ENCODE results near the gene B3GNT9.
"Not testable (repeated sequence)": the region's sequence is repeated elsewhere in the genome, so short reads cannot be mapped to it uniquely, and the experiment has no call there.

Gene B3GNT9

DNA sequence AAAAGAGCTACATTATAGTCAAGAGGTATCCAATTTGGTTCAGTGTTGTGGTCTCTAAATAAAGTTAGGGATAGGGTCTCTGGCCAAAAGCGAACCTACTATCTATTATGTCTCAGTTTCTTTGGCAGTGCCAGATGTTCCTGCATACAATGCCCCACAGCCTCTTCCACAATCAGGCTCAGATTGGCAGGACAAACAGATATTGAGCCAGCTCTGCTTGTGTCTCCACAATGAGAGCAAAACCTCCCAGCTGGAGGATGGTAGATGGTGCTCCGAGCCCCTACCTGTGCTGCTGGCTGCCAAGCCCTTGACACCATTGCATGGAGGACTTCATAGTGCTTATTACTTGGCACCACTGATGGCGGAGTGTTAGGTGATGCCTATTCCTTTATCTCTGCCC, 21.4 kb downstream of the B3GNT9 start:
- WGBS (ENCODE audit: insufficient coverage, insufficient read length) = no CpG with 5 or more reads among the region's 3 CpGs
- Histone ChIP-seq H3K36me3 (ENCODE audit: control insufficient read depth, insufficient read depth, low read length) (peaks cover 9% of the 10 kb centered on the region; the same call in 1 of the 2 replicates), H3K27ac (ENCODE audit: low read length) (no peak overlapping the region), H3K4me1 (ENCODE audit: control insufficient read depth, insufficient read depth, low read length) (no peaks in the 10 kb centered on the region), H3K4me3 (ENCODE audit: low read length) (no peak overlapping the region), H3K9me3 (ENCODE audit: control insufficient read depth, insufficient read depth, low read length) (no peaks in the 10 kb centered on the region), H3K27me3 (ENCODE audit: control insufficient read depth, insufficient read depth, low read length) (no peaks in the 10 kb centered on the region)
- no peak for DNase-seq (ENCODE audit: low read depth, low spot score)

DNA sequence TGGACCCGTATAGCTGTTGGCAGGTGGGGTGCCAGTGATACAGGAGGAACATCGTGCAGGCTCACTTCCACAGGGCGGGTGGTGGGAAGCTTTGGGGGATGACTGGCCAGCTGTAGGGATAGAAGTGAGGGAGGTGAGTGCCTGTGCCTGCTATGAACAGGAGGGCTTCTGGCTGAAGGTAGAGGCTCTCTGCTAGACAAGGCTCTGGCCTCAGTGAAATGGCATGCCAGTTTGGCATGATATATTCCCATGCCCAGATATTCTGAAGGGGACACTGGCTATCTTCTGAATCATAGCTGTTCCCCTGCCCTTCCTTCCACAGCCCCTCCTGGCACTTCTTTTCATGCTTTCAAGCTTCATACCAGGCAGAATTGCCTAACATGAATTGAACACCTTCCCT, 21.9 kb downstream of the B3GNT9 start:
- Histone ChIP-seq H3K9me3 (ENCODE audit: control insufficient read depth, insufficient read depth, low read length) (no peaks in the 10 kb centered on the region), H3K36me3 (ENCODE audit: control insufficient read depth, insufficient read depth, low read length) (peaks cover 7% of the 10 kb centered on the region; the same call in 1 of the 2 replicates), H3K4me3 (ENCODE audit: low read length) (no peak overlapping the region), H3K27ac (ENCODE audit: low read length) (no peak overlapping the region), H3K27me3 (ENCODE audit: control insufficient read depth, insufficient read depth, low read length) (no peaks in the 10 kb centered on the region), H3K4me1 (ENCODE audit: control insufficient read depth, insufficient read depth, low read length) (no peaks in the 10 kb centered on the region)
- DNase-seq (ENCODE audit: low read depth, low spot score) = no peak
- WGBS (ENCODE audit: insufficient coverage, insufficient read length) = no CpG with 5 or more reads among the region's 3 CpGs

DNA sequence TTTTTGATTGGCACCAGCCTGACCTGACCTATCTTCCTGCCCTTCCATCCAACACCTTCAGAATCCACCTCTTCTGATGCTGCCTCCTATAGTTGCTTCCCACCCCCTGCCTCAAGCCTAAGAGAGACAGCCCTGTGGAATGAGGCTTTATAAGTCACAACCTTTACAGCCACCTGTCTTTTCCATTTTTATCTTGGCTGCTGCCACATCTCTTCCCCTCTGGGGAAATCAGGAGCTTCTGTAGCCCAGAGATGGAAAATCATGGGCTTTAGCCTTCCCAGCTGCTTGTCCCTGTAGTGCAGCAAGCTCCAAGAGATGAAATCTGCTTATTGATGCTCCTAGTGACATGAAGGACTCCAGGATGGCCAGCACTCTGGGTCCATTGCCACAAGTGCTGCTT, 22.4 kb downstream of the B3GNT9 start:
- H3K27me3 ChIP-seq (ENCODE audit: control insufficient read depth, insufficient read depth, low read length) = no peaks in the 10 kb centered on the region
- H3K4me1 ChIP-seq (ENCODE audit: control insufficient read depth, insufficient read depth, low read length) = no peaks in the 10 kb centered on the region
- DNase-seq (ENCODE audit: low read depth, low spot score) = no peak
- H3K36me3 ChIP-seq (ENCODE audit: control insufficient read depth, insufficient read depth, low read length) = peaks cover 6% of the 10 kb centered on the region; the same call in 1 of the 2 replicates
- H3K4me3 ChIP-seq (ENCODE audit: low read length) = no peak overlapping the region
- no peaks in the 10 kb centered on the region for H3K9me3 ChIP-seq (ENCODE audit: control insufficient read depth, insufficient read depth, low read length)
- no peak overlapping the region for H3K27ac ChIP-seq (ENCODE audit: low read length)

DNA sequence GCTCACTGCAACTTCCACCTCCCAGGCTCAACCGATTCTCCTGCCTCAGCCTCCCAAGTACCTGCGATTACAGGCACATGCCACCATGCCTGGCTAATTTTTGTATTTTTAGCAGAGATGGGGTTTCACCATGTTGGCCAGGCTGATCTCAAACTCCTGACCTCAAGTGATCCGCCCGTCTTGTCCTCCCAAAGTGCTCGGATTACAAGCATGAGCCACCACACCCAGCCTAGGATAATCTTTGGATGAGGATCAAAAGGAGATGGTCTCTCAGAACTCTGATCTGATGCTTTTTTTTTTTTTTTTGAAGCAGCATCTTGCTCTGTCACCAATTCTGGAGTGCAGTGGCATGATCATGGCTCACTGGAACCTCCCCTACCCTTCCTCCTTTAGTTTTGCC, 28.0 kb downstream of the B3GNT9 start:
- DNase-seq (ENCODE audit: low read depth, low spot score) = not testable (repeated sequence)
- WGBS (ENCODE audit: insufficient coverage, insufficient read length) = no CpG with 5 or more reads among the region's 5 CpGs

DNA sequence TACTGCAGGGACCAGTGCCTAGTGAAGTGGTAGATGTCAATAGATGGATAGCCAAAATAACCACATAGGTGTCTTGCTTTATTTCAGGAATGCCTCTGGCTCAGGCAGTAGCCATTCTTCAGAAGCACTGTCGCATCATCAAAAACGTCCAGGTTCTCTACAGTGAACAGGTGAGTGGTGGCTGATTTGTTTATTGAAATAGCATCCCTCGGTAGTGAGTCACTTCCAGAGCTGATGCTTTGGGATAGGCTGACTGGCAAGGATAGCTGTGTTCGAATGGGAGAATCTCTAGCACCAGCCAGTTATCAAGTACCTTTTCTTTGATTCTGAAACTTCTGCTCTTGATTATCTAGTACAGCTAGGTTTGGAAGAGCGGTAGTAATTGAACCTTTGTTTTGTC, 30.8 kb downstream of the B3GNT9 start:
- Histone ChIP-seq H3K4me3 (ENCODE audit: low read length) (no peak overlapping the region), H3K27ac (ENCODE audit: low read length) (no peak overlapping the region), H3K4me1 (ENCODE audit: control insufficient read depth, insufficient read depth, low read length) (no peaks in the 10 kb centered on the region), H3K9me3 (ENCODE audit: control insufficient read depth, insufficient read depth, low read length) (no peaks in the 10 kb centered on the region), H3K27me3 (ENCODE audit: control insufficient read depth, insufficient read depth, low read length) (no peaks in the 10 kb centered on the region), H3K36me3 (ENCODE audit: control insufficient read depth, insufficient read depth, low read length) (no peaks in the 10 kb centered on the region)
- WGBS (ENCODE audit: insufficient coverage, insufficient read length) = no CpG with 5 or more reads among the region's 5 CpGs
- DNase-seq (ENCODE audit: low read depth, low spot score) = no peak

More for the DNA sequence above, 28.0 kb downstream of the B3GNT9 start:
- H3K36me3 ChIP-seq (ENCODE audit: control insufficient read depth, insufficient read depth, low read length); H3K27me3 ChIP-seq (ENCODE audit: control insufficient read depth, insufficient read depth, low read length); H3K9me3 ChIP-seq (ENCODE audit: control insufficient read depth, insufficient read depth, low read length); H3K4me1 ChIP-seq (ENCODE audit: control insufficient read depth, insufficient read depth, low read length); H3K27ac ChIP-seq (ENCODE audit: low read length); H3K4me3 ChIP-seq (ENCODE audit: low read length): not testable (repeated sequence)

DNA sequence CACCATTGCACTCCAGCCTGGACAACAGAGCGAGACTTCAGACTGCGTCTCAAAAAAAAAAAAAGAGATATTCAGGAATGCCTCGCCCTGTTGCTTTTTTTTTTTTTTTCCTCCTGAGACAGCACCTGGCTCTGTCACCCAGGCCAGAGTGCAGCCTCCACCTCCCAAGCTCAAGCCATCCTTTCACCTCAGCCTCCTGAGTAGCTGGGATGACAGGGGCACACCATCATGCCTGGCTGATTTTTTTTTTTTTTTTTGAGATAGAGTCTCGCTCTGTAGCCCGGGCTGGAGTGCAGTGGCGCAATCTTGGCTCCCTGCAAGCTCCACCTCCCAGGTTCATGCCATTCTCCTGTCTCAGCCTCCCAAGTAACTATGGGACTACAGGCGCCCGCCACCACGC, 33.1 kb downstream of the B3GNT9 start:
- H3K27me3 ChIP-seq (ENCODE audit: control insufficient read depth, insufficient read depth, low read length) = no peaks in the 10 kb centered on the region
- H3K27ac ChIP-seq (ENCODE audit: low read length) = no peak overlapping the region
- DNase-seq (ENCODE audit: low read depth, low spot score) = no peak
- no CpG with 5 or more reads among the region's 9 CpGs for WGBS (ENCODE audit: insufficient coverage, insufficient read length)
- H3K9me3 ChIP-seq (ENCODE audit: control insufficient read depth, insufficient read depth, low read length) = no peaks in the 10 kb centered on the region
- no peaks in the 10 kb centered on the region for H3K4me1 ChIP-seq (ENCODE audit: control insufficient read depth, insufficient read depth, low read length)
- no peaks in the 10 kb centered on the region for H3K36me3 ChIP-seq (ENCODE audit: control insufficient read depth, insufficient read depth, low read length)
- no peak overlapping the region for H3K4me3 ChIP-seq (ENCODE audit: low read length)

DNA sequence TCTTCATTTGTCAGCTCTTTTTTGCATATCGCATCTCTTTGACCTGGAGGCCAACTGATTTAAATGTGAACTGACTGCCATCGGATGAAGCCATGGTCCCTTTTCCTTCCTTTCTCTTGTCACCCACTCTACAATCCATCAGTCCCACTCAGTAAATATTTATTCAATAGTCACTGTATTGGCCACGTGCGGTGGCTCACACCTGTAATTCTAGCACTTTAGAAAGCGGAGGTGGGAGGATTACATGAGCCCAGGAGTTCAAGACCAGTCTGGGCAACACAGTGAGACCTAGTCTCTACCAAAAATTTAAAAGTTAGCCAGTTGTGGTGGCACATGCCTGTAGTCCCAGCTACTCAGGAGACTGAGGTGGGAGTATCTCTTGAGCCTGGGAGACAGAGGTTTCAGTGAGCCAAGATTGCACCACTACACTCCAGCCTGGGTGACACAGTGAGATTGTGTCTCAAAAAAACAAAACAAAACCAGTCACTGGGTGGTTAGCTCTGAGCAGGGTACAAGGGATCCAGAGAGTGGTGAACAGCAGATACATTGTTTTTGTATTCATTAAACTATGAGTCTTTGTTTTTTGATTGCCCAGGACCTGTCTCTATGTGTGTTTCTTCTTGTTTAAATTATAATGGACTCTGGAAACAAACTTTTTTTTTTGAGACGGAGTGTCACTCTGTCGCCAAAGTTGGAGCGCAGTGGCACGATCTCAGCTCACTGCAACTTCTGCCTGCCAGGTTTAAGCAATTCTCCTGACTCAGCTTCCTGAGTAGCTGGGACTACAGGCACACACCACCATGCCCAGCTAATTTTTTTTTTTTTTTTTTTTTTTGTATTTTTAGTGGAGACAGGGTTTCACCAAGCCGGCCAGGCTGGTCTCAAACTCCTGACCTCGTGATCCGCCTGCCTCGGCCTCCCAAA, 34.1 kb downstream of the B3GNT9 start:
- Histone ChIP-seq H3K4me3 (ENCODE audit: low read length) (no peak overlapping the region), H3K36me3 (ENCODE audit: control insufficient read depth, insufficient read depth, low read length) (no peaks in the 10 kb centered on the region), H3K27me3 (ENCODE audit: control insufficient read depth, insufficient read depth, low read length) (no peaks in the 10 kb centered on the region), H3K9me3 (ENCODE audit: control insufficient read depth, insufficient read depth, low read length) (no peaks in the 10 kb centered on the region), H3K27ac (ENCODE audit: low read length) (no peak overlapping the region), H3K4me1 (ENCODE audit: control insufficient read depth, insufficient read depth, low read length) (no peaks in the 10 kb centered on the region)
- WGBS (ENCODE audit: insufficient coverage, insufficient read length) = no CpG with 5 or more reads among the region's 13 CpGs
- DNase-seq (ENCODE audit: low read depth, low spot score) = no peak

DNA sequence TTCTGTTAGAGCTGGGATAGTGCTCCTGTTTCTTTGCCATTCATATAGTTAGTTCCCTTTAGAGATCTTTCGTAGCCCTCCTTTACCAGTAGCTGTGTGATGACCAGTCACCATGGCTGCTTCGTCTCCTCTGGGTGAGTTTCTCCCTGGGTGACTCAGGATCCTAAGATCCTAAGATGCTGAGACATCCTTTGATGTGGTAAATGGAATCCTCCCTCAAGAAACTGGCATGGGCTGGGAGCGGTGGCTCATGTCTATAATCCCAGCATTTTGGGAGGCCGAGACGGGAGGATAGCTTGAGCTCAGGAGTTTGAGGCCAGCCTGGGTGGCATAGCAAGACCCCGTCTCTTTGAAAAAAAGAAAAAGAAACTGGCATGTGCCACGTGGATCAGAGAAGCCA, 35.2 kb downstream of the B3GNT9 start:
- no CpG with 5 or more reads among the region's 7 CpGs for WGBS (ENCODE audit: insufficient coverage, insufficient read length)
- Histone ChIP-seq H3K9me3 (ENCODE audit: control insufficient read depth, insufficient read depth, low read length) (no peaks in the 10 kb centered on the region), H3K27ac (ENCODE audit: low read length) (no peak overlapping the region), H3K4me3 (ENCODE audit: low read length) (no peak overlapping the region), H3K36me3 (ENCODE audit: control insufficient read depth, insufficient read depth, low read length) (no peaks in the 10 kb centered on the region), H3K27me3 (ENCODE audit: control insufficient read depth, insufficient read depth, low read length) (no peaks in the 10 kb centered on the region), H3K4me1 (ENCODE audit: control insufficient read depth, insufficient read depth, low read length) (no peaks in the 10 kb centered on the region)
- DNase-seq (ENCODE audit: low read depth, low spot score) = no peak

DNA sequence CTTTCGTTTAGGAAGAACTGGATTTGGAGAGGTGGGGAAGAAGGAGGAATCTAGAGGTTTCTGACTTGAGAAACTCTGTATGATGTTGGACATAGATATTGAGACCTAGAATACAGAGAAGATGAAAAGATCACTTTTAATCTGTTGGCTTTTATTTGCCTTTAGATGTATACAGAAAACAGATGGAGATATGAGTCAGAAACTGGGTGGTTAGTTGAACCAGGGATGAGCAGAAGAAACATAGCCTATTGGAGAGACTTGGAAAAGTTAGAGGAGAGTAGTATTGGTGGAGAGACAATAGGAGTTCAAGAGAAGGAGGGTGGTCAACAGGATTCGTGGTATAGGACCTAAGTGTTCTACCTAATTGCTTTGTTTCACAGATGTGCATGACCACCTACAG, 36.0 kb downstream of the B3GNT9 start:
- WGBS (ENCODE audit: insufficient coverage, insufficient read length) = 100% methylated on average over 2 of the region's 2 CpGs
- no peaks in the 10 kb centered on the region for H3K9me3 ChIP-seq (ENCODE audit: control insufficient read depth, insufficient read depth, low read length)
- H3K27ac ChIP-seq (ENCODE audit: low read length) = no peak overlapping the region
- H3K27me3 ChIP-seq (ENCODE audit: control insufficient read depth, insufficient read depth, low read length) = no peaks in the 10 kb centered on the region
- no peaks in the 10 kb centered on the region for H3K36me3 ChIP-seq (ENCODE audit: control insufficient read depth, insufficient read depth, low read length)
- DNase-seq (ENCODE audit: low read depth, low spot score) = no peak
- H3K4me3 ChIP-seq (ENCODE audit: low read length) = no peak overlapping the region
- no peaks in the 10 kb centered on the region; the same call in 1 of the 2 replicates for H3K4me1 ChIP-seq (ENCODE audit: control insufficient read depth, insufficient read depth, low read length)

DNA sequence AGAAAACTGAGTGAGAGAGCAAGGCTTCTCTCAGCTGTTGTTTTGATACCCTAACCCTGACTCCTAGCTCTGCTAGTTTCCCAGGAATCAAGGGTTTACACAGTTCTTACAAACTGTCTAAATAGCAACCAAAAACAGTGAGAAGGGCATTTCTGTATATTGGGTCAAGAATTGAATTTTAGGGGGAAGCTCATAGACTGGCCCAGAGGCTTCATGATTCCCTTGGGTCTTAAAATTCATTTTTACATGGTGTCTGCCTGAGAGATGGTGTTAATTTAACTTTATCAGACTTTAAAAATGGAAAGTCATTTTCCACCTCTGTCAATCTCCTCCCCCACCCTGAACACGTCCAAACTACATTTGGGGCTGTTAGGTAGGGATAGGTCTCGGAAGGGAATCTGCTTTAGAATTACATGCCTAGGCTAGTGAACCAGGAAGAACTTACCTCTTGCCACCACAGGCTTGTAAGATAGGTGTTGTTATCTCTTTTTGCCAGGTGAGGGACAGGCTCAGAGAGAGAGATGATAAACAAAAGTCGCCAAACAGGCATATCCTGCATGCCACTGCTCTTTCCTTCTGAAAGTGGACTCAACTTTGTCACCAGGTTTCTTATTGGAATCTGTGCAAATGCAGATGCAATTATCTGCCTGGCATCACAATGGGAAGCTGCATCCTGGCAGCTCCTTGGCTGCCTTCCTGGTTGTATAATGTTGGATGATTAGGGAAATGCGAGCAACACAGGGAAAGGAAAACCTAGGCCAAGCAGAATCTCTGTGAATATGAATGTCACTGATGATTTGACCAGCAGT, 38.0 kb downstream of the B3GNT9 start:
- Histone ChIP-seq H3K4me3 (ENCODE audit: low read length) (no peak overlapping the region), H3K36me3 (ENCODE audit: control insufficient read depth, insufficient read depth, low read length) (no peaks in the 10 kb centered on the region), H3K27me3 (ENCODE audit: control insufficient read depth, insufficient read depth, low read length) (no peaks in the 10 kb centered on the region), H3K9me3 (ENCODE audit: control insufficient read depth, insufficient read depth, low read length) (no peaks in the 10 kb centered on the region), H3K27ac (ENCODE audit: low read length) (no peak overlapping the region), H3K4me1 (ENCODE audit: control insufficient read depth, insufficient read depth, low read length) (no peaks in the 10 kb centered on the region; the same call in none of the 2 replicates)
- WGBS (ENCODE audit: insufficient coverage, insufficient read length) = no CpG with 5 or more reads among the region's 4 CpGs
- DNase-seq (ENCODE audit: low read depth, low spot score) = no peak

Measured in iPS DF 6.9 (cell line).